HG03103 (cell line): Measurements from ENCODE around the gene ERCC2.
"Not testable (repeated sequence)": the region's sequence is repeated elsewhere in the genome, so short reads cannot be mapped to it uniquely, and the experiment has no call there.

Experiments used
- ATAC-seq: cut with Tn5 transposase; IDR thresholded peaks from one replicate; pipeline ENCODE4 v1.9.1; 2021; ENCODE audit warnings: low read depth; ENCODE audit not compliant: unreplicated experiment

The ERCC2 gene

DNA sequence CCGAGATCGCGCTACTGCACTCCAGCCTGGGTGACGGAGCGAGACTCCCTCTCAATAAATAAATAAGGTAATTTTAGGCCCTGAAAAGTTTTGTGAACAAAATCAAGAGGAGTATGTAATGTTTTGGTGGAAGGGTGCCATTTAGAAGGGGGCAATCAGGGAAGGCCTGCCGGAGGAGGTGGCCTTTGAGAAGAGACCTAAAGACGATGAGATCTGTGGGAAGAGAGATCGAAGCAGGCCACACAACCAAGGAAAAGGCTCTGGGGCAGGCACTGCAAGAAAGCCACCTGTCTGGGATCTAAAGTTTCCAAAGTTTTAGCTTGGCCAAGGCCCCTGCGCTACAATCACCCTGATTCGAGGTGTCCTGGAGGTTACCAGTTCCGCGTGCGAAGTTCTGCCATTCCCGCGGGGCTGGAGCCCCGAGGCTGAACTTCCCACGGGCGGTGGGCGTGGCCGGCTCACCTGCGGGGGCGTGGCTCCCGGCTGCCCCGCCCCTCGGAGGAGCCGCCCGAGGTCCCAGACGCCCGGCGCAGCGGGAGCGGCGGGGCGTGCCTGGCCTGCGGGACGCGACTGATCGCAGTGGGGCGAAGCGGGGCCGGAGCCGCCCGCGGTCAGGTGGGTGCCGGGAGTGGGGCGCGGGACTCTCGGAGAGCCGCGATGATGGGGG, 30.0 kb downstream of the ERCC2 start, which contains the start of gene KLC3:
KLC3 (plus strand) TSS at position 519 of the 667 bp plus-strand sequence. CDS start 4,792 bp downstream, outside the sequence.
- ATAC-seq = no peak

DNA sequence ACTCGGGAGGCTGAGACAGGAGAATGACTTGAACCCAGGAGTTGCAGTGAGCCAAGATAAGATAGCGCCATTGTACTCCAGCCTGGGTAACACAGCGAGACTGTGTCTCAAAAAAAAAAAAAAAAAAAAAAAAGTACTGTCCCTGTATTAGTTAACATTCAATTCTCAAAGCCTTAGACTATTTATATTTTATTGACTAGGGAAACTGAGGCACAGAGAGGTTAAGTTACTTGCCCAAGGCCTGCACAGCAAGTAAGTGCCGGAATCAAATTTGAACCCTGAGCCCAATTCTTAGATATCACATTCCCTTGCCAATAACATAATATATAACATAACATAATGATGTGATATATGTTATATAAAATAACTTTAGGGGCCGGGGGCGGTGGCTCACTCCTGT, 30.7 kb downstream of the ERCC2 start:
- no peak for ATAC-seq

DNA sequence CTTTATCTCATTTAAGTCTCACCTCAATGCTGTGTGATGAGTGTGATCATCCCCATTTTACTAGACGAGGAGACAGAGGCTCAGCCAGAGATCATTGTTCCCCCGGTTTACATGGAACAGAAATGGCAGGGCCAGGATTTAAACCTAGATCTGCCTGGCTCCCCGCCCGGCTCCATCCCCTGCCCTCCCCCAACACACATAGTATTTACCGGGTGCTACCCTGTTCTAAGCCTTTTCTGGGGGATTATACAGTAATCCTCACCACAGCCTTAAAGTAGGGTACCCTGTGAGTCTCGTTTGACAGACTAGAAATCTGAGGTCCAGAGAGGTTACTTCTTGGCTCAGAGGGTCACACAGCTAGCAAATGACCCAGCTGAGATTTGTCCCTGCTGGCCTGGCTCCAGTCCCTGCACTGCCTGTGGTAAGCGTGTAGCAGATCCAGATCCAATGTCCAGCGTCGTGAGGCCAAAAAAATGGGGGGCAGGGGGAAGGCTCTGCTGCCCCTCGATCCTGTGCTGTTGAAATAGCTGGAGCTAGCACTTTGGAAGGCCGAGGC, 33.6 kb downstream of the ERCC2 start:
- no peak for ATAC-seq

DNA sequence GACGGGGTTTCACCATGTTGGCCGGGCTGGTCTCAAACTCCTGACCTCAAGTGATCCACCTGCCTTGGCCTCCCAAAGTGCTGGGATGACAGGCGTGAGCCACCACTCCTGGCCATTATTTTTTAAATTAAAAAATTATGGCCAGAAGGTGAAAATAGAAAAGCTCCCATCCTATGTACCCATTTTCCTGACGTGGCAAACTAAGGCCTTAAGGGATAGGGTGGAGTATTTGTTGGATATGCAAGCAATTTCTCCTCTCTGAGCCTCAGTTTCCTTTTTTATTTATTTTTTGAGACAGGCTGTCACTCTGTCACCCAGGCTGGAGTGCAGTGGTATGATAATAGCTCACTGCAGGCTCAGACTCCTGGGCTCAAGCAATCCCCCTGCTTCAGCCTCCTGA, 35.5 kb downstream of the ERCC2 start:
- not testable (repeated sequence) for ATAC-seq

DNA sequence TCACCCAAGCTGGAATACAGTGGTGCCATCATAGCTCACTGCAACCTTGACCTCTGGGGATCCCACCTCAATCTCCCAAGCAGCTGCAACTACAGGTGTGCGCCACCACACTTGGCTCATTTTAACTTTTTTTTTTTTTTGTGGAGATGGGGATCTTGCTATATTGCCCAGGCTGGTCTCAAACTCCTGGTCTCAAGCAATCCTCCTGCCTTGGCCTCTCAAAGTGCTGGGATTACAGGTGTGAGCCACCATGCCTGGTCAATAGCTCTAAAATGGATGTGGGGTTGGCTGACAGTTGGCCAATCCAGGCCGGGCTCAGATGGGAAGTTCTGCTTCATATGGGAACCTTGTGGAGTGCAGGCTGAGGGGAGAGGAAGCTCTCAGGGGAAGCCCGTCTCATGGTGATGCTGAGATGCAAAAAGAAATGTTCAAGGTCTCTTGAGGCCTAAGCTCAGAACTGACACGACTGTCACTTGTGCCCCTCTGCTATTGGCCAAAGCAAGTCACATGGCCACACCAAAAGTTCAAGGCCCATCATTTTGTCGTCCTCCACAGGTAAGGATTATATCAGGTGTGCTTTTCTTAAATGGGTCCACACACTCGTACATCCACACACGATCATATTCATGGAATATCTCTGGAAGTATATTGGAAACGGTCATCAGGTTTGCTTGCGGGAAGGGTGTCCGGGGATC, 36.6 kb downstream of the ERCC2 start:
- ATAC-seq = no peak

DNA sequence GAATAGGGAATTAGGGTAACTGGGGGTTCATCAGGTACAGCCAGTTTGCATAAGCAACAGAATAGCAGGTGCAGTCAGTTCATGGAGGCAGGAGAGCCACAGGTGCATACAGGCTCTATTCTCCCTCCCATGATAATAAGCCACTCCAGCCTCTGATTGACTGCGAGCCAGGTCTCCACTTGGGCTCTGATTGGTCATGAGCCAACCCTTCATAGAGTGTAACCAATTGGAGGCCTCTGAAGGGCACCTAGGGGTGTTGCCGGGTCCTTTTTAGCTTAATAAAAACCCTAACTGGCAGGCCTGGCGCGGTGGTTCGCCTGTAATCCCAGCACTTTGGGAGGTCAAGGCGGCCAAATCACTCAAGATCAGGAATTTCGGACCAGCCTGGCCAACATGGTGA, 39.0 kb downstream of the ERCC2 start:
- ATAC-seq = no peak

DNA sequence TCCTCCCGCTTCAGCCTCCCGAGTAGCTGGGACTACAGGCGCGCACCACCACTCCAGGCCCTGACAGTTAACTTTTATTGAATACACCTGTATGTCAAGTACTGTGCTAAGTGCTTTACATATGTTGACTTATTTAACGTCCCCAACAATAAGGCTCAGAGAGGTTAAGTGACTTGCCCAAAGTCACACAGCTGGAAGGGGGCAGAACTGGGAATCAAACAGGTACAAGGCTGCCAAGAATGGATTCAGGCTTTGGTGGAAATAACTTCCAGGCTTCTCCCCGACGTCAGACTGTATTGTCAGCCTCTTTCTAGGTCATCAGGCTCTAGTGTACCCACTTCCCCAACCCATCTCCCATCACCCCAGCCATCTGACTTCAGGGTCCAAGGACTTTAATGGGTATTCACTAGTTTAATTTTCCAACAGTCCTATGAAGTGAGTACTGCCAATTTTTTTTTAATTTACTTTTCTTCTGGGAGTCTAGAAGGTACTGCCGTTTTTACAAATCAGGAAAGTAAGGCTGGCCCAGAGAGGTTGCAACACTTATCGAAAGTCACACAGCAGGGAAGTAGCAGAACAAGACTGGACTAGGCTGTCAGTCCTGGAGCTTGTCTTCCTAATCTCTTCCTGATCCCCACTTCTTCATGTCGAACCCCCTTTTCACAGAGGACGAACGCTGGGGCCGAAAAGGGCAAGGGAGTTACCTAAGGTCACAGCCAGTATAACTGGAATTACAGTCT, 42.8 kb downstream of the ERCC2 start:
- no peak for ATAC-seq

DNA sequence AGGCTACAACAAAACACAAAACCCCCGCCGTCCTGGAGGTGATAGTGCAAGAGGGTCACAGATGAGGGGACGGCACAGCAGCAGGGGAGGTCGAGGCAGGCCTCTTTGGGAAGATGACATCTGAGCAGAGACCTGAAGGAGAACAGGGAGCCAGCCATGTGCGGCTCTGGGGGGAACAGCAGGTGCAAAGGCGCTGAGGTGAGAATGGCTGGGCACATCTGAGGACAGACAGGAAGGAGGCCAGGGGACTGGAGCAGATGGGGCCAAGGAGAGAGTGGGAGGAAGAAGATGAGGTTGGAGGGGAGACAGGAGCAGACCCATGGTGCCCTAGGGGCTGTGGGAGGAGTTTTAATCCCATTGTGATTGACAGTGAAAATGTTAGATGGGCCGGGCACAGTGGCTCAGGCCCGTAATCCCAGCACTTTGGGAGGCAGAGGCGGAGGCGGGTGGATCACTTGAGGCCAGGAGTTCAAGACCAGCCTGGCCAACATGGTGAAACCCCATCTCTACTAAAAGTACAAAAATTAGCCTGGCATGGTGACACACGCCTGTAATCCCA, 45.9 kb downstream of the ERCC2 start:
- no peak for ATAC-seq

DNA sequence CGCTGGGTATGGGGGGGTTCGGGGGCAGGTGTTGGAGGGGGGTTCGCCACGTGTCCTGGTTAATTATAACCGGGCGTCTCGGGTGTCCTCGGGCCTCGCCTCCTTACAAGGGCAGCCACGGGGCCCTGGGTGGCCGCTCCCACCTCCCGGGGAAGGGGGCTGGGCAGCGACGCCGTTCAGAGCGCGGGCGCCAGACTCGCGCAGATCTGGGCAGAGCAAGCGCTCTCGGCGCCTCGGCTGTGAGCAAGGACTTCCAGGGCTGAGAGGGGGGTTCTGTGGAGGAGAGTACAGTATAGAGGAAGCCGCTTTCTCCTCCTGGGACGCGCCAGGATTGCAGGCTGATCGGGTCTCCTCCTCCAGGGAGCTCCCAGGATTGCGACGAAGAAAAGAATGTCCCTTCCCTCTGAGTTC, 46.7 kb downstream of the ERCC2 start:
- ATAC-seq = no peak

DNA sequence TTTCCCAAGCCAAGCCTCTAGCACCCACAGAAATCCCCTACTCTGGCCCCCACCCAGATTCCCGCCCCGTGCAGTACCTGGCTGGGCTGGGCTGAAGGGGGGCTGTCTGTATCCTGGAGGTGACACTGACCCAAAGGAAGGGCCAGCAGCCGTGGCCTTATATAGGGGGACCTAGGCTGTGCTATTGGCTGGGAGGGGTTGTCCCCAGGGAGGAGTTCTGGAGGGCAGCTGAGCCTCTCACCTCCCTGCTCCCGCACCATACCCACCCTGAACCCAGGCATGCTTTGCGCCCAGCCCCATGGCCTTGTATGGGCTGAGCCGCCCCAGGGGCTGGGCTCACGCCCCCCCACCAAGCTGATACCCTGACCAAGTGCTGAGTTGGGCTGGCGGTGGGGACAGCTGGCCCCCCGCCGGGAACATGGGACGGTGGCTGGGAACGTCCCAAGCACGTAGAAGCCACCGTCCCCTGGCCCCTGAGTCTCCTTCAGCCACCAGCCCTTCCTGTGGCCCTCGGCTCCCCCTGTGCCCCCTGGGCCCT, 47.6 kb downstream of the ERCC2 start, which contains the start of gene CKM:
CKM (minus strand) TSS at position 132 of the 538 bp plus-strand sequence. CDS start 3,162 bp downstream, outside the sequence.
- no peak for ATAC-seq

DNA sequence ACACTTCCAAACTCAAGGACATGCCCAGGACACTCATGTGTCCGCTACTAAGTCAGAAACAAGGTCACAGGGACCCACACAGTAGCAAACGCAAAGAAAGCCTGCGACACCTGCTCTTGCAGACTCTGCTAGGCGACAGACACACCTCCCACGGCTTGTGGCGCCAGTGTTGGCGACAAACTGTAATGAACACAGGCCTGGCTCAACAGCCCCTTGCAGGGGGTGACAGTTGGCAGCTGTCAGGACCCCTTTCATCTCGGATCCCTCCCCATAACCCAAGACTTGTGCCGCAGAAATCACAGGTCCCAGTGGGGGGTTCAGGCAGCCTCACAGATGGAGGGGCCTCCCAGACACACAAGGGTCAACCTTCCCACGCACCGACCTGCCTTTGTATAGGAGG, 48.1 kb downstream of the ERCC2 start:
- ATAC-seq = no peak

DNA sequence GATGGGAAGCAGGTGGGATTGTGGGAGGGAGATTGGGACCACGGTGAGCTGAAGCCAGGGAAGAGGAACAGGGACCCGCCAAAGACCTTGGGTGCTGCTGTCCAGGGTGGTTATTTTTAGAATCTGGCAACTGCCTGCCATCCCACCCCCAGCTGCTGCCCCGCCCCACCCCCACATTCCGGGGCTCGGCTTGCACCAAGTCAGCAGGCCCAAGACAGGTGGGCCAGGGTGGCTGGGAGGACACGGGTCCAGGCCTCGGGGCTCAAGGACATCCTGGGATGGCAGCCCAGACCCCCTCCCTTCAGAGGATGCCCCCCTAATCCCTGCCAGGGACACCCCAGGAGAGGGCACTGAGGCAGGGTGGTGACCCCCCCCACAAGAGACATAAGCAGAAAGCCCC, 48.5 kb downstream of the ERCC2 start:
- ATAC-seq = no peak

DNA sequence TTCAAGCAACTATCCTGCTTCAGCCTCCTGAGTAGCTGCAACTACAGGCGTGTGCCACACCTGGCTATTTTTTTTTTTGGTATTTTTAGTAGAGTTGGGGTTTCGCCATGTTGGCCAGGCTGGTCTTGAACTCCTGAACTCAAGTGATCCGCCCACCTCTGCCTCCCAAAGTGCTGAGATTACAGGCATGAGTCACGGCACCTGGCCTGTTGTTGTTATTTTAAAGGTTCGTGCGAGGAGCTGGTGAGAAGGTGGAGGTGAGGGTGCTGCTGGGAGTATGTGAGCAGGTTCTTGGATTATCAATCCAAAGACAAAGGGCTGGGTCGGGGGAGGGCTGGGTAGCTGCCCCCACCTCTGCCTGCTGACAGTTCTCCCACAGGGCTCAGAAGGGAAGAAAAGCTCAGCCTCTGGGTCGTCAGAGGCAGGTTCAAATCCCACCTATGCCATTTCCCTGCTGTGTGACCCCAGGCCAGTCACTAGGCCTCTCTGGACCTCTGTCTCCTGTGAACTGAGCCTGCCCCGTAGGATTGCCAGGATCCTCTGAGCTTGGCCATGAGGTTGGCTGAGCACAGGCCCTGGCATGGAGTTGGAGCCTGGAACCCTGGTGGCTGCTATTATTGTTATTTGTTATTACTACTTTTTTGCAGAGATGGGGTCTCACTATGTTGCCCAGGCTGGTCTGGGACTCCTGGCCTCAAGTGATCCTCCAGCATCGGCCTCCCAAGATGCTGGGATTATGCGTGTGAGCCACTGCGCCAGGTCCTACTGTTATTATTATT, 49.2 kb downstream of the ERCC2 start:
- no peak for ATAC-seq

DNA sequence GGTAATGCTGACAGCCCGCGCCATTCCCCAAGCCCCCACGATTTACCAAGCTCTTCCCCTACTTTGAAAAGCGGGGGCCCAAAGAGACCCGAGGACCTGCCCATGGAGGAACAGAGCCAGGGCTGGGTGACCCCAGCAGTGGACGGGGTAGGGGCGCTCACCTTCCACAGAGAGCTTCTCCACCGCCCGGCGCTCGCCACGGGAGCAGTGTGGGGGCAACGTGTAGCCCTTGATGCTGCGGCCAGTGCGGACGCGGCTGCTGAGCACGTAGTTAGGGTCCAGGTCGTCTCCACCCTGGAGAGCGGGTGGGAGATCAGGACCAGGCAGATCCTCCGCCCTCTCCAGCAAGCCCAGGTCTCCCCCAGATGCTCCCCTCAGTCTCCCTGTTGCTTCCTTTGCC, 55.1 kb downstream of the ERCC2 start:
- ATAC-seq = no peak

DNA sequence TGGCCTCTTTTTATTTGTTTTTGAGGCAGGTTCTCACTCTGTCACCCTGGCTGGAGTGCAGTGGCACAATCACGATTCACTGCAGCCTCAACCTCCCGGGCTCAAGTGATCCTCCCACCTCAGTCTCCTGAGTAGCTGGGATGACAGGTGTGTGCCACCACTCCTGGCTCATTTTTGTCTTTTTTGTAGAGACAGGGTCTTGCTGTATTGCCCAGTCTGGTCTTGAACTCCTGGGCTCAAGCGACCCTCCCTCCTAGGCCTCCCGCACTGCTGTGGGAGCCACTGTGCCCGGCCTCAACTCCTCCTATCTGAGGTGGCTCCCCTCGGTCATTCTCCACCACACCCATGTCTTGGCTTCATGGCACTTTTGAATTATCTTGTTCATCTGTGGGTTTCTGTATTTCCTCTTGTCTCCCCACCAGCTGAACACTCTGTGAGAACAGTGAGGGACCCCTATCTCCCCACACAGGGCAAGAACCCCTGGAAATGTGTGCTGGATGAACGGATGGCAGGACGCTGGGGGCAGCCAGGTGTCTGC, 55.6 kb downstream of the ERCC2 start:
- ATAC-seq = no peak

DNA sequence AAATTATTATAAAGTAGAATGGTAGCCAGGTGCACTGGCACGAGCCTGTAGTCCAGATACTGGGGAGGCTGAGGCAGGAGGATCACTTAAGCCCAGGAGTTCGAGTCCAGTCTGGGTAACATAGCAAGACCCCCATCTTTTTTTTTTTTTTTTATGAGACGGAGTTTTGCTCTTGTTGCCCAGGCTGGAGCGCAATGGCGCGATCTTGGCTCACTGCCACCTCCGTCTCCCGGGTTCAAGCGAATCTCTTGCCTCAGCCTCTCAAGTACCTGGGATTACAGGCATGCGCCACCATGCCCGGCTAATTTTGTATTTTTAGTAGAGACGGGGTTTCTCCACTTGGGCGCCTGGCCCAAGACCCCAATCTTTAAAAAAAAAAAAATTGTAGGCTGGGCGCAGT, 58.1 kb downstream of the ERCC2 start:
- ATAC-seq = not testable (repeated sequence)

DNA sequence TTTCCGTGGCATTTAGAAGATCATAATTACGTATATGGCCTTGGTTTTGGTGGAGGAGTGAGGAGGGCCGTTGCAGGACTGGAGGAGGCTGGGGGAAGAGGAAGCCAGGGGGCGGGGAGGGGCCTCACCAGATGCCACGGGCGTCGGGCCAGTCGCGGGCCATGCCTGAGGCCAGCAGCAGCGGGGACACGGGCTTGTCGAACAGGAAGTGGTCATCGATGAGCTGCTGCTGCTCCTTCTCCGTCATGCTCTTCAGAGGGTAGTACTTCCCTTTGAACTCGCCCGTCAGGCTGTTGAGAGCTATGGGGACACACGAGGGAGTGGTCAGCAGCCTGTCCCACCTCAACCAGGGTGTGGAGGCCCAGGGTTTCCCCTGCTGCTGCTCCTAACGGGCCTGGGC, 58.8 kb downstream of the ERCC2 start:
- no peak for ATAC-seq

DNA sequence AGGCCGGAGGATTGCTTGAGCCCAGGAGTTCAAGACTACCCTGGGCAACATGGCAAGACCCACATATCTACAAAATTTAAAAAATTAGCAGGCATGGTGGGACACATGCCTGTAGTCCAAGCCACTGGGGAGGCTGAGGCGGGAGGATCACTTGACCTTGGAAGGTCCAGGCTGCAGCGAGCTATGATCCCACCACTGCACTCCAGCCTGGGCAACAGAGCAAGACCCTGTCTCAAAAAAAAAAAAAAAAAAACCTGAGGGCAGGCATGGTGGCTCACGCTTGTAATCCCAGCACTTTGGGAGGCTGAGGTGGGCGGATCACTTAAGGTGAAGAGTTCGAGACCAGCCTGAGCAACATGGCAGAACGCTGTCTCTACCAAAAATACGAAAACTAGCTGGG, 61.1 kb downstream of the ERCC2 start:
- not testable (repeated sequence) for ATAC-seq

DNA sequence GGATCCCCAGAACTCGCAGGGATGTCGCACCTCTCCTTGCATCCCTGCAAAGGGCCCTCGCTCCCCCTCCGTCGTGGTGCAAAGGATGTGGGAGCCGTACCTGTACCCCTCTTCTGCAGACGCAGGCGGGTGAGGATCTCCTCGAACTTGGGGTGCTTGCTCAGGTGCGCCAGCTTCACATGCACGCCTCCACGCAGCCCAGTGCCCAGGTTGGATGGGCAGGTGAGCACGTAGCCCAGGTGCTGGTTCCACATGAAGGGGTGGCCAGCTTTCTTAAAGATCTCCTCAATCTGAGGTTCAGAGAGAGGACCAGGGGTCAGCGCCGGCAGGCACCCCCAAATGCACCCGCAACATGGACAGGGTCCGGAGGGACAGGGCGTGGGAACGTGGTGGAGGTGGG, 63.0 kb downstream of the ERCC2 start:
- ATAC-seq = no peak
